NCI-H2107 treated with DMSO at 0.1 percent for 48 hours (cell line): ENCODE measurements around the gene BUB1B.

Experiments used
- DNase-seq: peaks from one replicate; lab custom pipeline; 2025; ENCODE audit not compliant: unreplicated experiment; lab: John Stamatoyannopoulos, UW

Gene BUB1B

GRCh38 chr15:40239693-40240618, 79.1 kb downstream of the BUB1B start:
- DNase-seq: no peak

- no peak for DNase-seq
Observed at GRCh38 chr15:40240619-40241221, 79.9 kb downstream of the BUB1B start.

DNA sequence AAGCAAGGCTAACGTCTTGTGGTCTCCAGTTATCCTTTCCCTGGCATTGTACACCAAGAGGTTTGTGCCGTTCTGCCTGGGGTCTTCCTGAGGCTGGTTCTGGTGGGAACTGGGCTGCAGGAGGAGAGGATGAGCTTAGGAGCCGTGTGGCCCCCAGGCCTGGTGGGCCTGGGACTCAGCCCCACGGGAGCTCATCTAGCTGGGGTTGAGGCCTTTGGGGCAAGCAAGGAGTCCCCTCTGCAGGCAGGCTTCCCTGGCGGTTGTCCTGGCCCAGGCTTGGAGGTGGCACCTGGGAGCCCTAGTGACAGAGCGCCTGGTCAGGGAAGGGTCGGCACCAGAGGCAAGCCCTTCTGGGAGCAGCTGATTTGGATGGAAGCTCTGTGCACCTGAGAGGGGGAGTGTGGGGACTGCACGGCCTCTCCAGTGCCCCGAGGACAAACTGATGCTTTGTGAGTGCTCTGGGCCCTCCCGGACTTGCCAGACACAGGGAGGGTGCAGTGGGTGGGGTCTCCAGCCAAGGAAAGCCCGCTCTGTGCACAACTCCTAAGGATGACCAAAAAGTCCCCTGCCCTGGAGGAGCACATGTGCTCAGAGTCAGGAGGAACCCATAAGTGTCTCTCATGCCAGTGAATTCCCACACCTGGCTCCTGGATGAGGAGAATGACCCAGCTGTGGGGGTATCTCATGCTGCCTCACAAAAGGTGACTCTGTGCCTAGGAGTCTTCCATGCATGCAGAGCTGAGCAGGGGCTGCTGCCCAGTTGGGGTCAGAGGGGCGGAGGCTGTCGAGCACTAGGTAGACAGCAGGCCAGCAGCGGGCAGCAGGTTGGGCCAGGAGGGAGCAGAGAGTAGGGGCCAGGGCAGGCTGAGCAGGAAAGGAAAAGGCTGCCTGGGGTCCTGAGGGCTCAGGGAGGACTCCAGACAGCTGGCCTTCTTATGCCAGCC, 80.7 kb downstream of the BUB1B start:
- DNase-seq: no peak

- no peak for DNase-seq
Observed at GRCh38 chr15:40242213-40242599, 81.3 kb downstream of the BUB1B start.

DNA sequence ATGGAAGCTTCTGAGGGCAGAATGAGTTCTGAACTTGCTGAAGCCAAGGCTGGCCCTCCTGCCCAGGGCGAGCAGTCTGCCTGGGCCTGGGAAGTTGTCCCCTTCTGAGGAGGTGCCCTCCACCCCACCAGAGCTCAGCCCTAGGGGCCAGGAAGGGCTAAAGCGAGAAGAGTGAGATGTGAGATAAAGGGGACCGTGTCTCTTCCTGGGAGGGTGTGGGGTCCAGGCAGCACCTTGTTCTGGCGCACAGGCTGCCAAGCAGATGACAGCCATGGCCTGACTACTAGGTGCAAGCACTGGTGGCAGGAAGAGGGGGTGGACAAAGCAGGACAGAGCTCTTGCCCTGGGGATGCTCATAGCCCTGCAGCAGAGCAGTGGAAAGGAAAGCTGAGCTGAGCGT, 81.7 kb downstream of the BUB1B start:
- no peak for DNase-seq

DNA sequence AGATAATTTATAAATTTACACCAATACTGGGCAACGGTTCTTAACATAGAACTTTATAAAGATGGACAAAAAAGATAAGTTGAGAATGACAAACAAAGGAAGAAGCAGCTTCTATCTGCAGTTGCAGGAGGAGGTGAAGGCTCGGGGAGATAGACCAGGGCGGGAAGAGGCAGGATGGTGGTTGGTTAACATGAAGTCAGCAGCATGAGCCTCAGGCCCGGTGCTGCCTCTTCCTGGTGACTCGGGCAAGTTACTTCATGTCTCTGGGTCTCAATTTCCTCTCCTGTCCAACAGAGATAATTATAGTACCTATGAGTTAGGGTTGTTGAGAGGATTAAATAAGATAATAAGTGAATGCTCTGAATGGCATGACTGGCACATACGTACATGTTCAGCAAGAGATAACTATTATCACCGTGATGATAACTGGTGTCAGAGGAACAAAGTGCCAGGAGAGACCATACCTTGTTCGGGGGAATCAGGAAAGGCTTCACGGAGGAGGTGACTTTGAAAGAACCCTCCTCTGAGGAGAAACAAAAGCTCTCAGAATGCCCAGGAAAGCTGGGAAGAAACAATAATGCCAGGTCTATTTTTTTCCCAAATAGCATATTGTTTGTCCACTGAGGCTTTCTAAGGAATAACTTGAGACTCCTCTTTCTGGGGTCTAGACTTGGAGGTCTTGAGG, 82.4 kb downstream of the BUB1B start:
- no peak for DNase-seq

DNA sequence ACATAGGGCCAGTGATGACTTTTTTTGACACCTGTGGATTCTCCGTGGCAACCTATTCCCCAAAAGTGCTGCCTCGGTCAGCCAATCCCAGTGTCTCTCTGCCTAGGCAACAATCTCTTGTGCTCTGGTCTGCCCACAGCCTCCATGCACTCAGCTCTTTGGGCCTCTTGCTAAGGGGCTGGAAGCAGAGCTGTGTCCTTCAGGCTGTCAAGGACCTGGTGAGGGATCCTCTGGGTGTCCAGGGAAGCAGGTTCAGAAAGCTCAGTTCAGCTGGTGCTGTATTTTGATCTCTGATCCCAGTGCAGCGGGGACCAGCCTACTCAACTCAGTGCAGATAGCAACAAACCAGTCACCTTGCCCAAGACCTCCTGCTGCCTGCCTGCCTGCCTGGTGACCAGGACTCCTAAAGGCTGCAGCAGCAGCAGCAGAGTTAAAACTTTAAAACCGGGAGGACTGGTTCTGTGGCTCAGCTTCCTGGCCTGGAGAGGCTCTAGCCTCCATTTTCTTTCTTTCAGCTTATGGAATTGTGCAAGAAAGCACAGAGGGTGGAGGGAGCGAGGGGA, 84.2 kb downstream of the BUB1B start:
- DNase-seq: no peak

DNA sequence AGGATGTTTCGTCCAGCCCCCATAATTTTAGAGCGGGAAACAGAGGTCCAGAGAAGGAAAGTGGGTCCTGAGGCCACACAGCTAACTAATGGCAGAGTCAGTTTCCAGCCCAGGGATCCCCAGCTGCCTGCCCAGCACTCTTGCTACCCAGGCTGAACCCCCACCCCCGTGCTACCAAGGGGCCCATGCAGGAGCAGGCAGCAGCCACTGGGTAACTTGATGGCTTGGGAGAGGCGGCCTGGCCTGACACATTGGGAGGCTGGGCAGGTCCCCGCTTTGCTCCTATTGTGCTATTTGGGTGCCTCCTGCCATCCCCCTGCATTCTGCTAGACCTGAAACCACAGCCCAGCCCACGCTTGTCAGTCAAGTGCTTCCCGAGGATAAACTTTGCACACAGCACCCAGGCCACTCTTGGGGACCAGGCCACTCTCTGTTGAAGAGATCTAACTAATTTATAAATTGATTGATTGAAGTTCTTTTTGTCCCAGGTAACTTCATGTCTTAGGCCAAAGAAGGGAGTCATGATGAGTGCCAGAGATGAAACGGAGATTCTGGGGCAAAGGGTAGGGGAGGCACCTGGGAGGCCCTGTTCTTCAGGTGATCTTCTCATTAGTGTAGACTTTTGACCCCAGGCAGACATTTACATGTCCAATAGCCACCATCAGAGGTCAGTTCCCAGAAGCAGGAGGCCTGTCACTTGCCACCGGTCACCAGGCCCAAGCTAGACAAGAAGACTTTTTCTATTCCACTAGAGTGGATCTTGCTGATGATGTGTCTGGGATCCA, 85.0 kb downstream of the BUB1B start:
- DNase-seq: no peak

- no peak for DNase-seq
Observed at GRCh38 chr15:40246496-40247280, 85.8 kb downstream of the BUB1B start.

GRCh38 chr15:40247406-40247971, 86.6 kb downstream of the BUB1B start:
- no peak for DNase-seq

GRCh38 chr15:40248006-40248783, 87.3 kb downstream of the BUB1B start:
- DNase-seq: no peak

DNA sequence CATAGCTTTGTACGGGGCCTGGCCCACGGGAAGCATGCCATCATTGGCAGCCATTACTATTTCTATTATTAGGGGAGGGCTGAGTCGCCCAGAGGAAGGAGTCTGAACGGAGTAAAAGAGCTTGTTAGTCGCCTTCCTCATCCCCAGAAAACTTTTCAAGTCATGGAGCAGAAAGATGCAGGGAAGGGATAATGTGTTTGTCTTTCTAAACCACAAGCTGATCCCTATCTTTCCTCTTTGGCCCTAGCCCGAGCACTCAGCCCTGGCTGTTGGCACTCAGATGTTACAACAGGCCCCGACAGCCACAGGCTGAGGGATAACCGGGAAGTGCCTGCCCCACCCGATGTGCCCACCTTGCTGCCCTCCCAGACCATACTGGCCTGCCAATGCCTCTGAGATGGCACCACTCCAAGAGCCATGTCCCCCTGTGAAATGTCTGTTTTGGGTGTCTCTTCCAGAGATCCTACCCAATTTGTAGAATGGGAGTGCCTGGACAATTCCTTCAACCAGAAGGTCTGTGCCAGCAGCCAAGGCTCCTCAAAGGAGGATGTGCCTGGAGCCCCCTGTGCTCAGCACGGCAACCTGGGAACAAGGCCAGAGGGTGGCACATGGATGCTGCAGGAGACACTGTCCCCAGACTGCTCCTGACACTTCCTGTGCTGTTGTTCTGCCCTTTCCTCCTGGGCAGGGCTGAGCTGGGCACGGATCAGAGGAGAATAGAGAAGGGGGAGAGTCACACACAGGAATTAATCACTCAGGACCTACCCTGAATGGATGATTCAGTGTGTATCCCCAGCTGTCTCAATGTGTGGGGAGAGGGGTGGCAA, 88.8 kb downstream of the BUB1B start:
- no peak for DNase-seq

DNA sequence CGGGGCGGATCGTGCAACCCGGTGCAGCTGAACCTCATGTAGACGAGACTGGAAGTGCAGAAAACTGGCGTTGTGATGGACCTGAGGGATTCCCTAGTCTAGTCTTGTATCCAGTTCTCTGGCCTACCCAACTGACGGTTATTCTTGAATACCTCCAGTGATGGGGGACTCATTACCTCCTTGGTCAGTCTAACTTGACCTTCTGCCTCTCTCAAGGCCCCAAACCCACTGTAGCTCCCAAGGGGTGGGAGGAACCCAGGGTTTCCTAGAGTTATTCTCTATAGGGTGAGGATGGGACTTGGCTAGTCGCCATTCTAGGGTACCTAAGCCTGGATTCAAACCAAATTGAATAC, 89.4 kb downstream of the BUB1B start:
- DNase-seq: no peak

GRCh38 chr15:40250771-40251483, 90.1 kb downstream of the BUB1B start:
- no peak for DNase-seq

GRCh38 chr15:40251486-40252140, 90.7 kb downstream of the BUB1B start:
- DNase-seq: no peak

DNA sequence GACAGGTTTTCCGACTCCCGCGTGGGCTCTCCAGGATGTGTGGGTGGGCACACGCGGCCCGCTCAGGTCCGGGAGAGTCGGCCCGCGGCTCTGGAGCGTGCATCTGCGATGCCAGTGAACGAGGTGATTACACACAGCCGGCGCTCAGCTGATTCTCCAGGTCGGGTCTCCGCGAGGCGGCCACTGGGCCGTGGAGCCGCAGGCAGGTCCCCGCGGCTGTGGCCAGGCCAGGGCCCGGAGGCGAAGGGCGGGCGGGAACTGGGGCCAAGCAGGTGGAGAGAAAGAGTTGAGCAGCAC, 91.2 kb downstream of the BUB1B start:
- DNase-seq: no peak
